Measurements from ENCODE around the gene DUSP5.
"Not testable (repeated sequence)": the region's sequence is repeated elsewhere in the genome, so short reads cannot be mapped to it uniquely, and the experiment has no call there.

DUSP5 gene

GRCh38 chr10:110523736-110524135, 26.0 kb downstream of the DUSP5 start:
- no peak for DNase-seq

- DNase-seq = no peak
Measured at GRCh38 chr10:110524179-110524858, 26.6 kb downstream of the DUSP5 start.

GRCh38 chr10:110524859-110525232, 27.1 kb downstream of the DUSP5 start:
- DNase-seq = no peak

GRCh38 chr10:110525349-110526260, 27.9 kb downstream of the DUSP5 start:
- DNase-seq = no peak

GRCh38 chr10:110527731-110528171, 30.0 kb downstream of the DUSP5 start:
- DNase-seq = peak; percentile 74

GRCh38 chr10:110528224-110528996, 30.7 kb downstream of the DUSP5 start:
- DNase-seq = no peak

GRCh38 chr10:110528997-110529524, 31.4 kb downstream of the DUSP5 start:
- not testable (repeated sequence) for DNase-seq

GRCh38 chr10:110529596-110530011, 31.9 kb downstream of the DUSP5 start:
- DNase-seq = no peak

GRCh38 chr10:110530131-110530831, 32.6 kb downstream of the DUSP5 start:
- peak; percentile 93 for DNase-seq

- no peak for DNase-seq
Measured at GRCh38 chr10:110531687-110532086, 34.0 kb downstream of the DUSP5 start.

GRCh38 chr10:110532628-110533027, 34.9 kb downstream of the DUSP5 start:
- not testable (repeated sequence) for DNase-seq

- DNase-seq = peak; percentile 76
Measured at GRCh38 chr10:110533149-110533548, 35.4 kb downstream of the DUSP5 start.

GRCh38 chr10:110534571-110534970, 36.9 kb downstream of the DUSP5 start:
- no peak for DNase-seq

- DNase-seq = peak; percentile 85
Measured at GRCh38 chr10:110535958-110536891, 38.5 kb downstream of the DUSP5 start.

- no peak for DNase-seq
Measured at GRCh38 chr10:110539091-110539490, 41.4 kb downstream of the DUSP5 start.

GRCh38 chr10:110540031-110540430, 42.3 kb downstream of the DUSP5 start:
- DNase-seq = no peak

GRCh38 chr10:110544958-110545537, 47.3 kb downstream of the DUSP5 start:
- DNase-seq = no peak

- DNase-seq = peak; percentile 47
Measured at GRCh38 chr10:110546077-110546476, 48.4 kb downstream of the DUSP5 start.

- DNase-seq = no peak
Measured at GRCh38 chr10:110546499-110547110, 48.9 kb downstream of the DUSP5 start.

GRCh38 chr10:110547139-110547761, 49.5 kb downstream of the DUSP5 start:
- no peak for DNase-seq
